PC-9 (cell line): ENCODE data around the gene ADM5. TPM values are rescaled to one million over a fixed set of nuclear protein-coding genes. Genes with fewer than 3 reads are reported as not detected.

Experiments
- Bru-seq: library from RNA; stranded (reverse); fragments of 400-500 nt; gene quantifications from one replicate; lab custom pipeline; 2021; lab: Mats Ljungman, UMichigan
- BruChase-seq, 2 experiments: library from RNA; stranded (reverse); fragments of 400-500 nt; gene quantifications; one replicate each; lab custom pipeline; 2021; lab: Mats Ljungman, UMichigan
- BruUV-seq: library from RNA; stranded (reverse); fragments of 400-500 nt; replicated peaks from 2 replicates; lab custom pipeline; 2021; lab: Mats Ljungman, UMichigan
- CTCF ChIA-PET: fragments of 300-600 bp; sonication (Branson Sonifier 250); formaldehyde crosslinking; loops from one replicate; lab custom pipeline; 2022; ENCODE audit warnings: antibody characterized with exemption; lab: Charles Lee
- POLR2A ChIA-PET: fragments of 300-600 bp; sonication (Branson Sonifier 250); formaldehyde crosslinking; loops from one replicate; lab custom pipeline; 2022; ENCODE audit warnings: antibody characterized with exemption; ENCODE audit not compliant: unreplicated experiment; lab: Charles Lee
- DNase-seq, 2 experiments: peaks; one replicate each; pipeline versions ENCODE4 v3.0.0 to v3.0.0-alpha.2; 2015 to 2022; ENCODE audit warnings: mixed read lengths in 1 of 2
- H2AFZ ChIP-seq: fragments of 200-600 bp; sonication (generic); 2 replicates; pipeline ENCODE4 v1.8.1; 2017; ENCODE audit warnings: antibody characterized with exemption
- H3F3A ChIP-seq: fragments of 200-600 bp; sonication (generic); 2 replicates; pipeline ENCODE4 v1.8.1; 2017; ENCODE audit warnings: antibody characterized with exemption, mild to moderate bottlenecking, low read depth; ENCODE audit not compliant: insufficient read depth
- H3K27ac ChIP-seq: fragments of 200-600 bp; sonication (generic); 2 replicates; pipeline ENCODE4 v1.6.1; 2016; ENCODE audit warnings: mixed run types
- H3K27me3 ChIP-seq: fragments of 200-600 bp; sonication (generic); 2 replicates; pipeline ENCODE4 v1.6.1; 2016; ENCODE audit warnings: low read depth, mixed run types; ENCODE audit not compliant: insufficient read depth
- H3K36me3 ChIP-seq: fragments of 200-600 bp; sonication (generic); 2 replicates; pipeline ENCODE4 v1.6.1; 2016; ENCODE audit warnings: low read depth, mixed run types
- H3K4me1 ChIP-seq: fragments of 200-600 bp; sonication (generic); replicated peaks from 2 replicates; pipeline ENCODE4 v1.6.1; 2016; ENCODE audit warnings: mixed run types; ENCODE audit not compliant: insufficient read depth
- H3K4me2 ChIP-seq: fragments of 200-600 bp; sonication (generic); 2 replicates; pipeline ENCODE4 v1.6.1; 2017; ENCODE audit warnings: mixed run types
- H3K4me3 ChIP-seq: fragments of 200-600 bp; sonication (generic); 2 replicates; pipeline ENCODE4 v1.6.1; 2016; ENCODE audit warnings: mixed run types
- H3K79me2 ChIP-seq: fragments of 200-600 bp; sonication (generic); 2 replicates; pipeline ENCODE4 v1.6.1; 2017; ENCODE audit warnings: low read depth, mixed run types
- H3K9me2 ChIP-seq: fragments of 200-600 bp; sonication (generic); 2 replicates; pipeline ENCODE4 v1.8.1; 2017; ENCODE audit warnings: mild to moderate bottlenecking; ENCODE audit not compliant: insufficient read depth
- H3K9me3 ChIP-seq: fragments of 200-600 bp; sonication (generic); 2 replicates; pipeline ENCODE4 v1.8.1; 2016; ENCODE audit warnings: low read depth; ENCODE audit not compliant: insufficient read depth
- H4K20me1 ChIP-seq: fragments of 200-600 bp; sonication (generic); 2 replicates; pipeline ENCODE4 v1.8.1; 2017; ENCODE audit not compliant: insufficient read depth
- EZH2 ChIP-seq: fragments of 200-600 bp; sonication (generic); IDR thresholded peaks from 2 replicates; pipeline ENCODE4 v1.8.0; 2017; ENCODE audit warnings: antibody characterized with exemption, low read depth
- intact Hi-C: fragments of 100-400 bp; cut with micrococcal nuclease; formaldehyde crosslinking; loops from one replicate; pipeline ENCODE4 v1.10.0; 2022; ENCODE audit not compliant: unreplicated experiment
- long read RNA-seq: library from polyadenylated mRNA; stranded (forward); transcript quantifications from one replicate; pipeline ENCODE4 v2.0.0, GENCODE V29; 2022
- total RNA-seq: library from RNA; stranded (reverse); gene quantifications from 2 replicates; pipeline ENCODE4 v1.2.3, GENCODE V29; 2021
- TF ChIP-seq, protein P1 (sequence below): fragments of 200-600 bp; sonication (generic); conservative IDR thresholded peaks from 2 replicates; pipeline ENCODE4 v1.6.1; 2017; ENCODE audit warnings: mixed run types, antibody characterized with exemption, mild to moderate bottlenecking, moderate library complexity

The ADM5 gene, protein sequence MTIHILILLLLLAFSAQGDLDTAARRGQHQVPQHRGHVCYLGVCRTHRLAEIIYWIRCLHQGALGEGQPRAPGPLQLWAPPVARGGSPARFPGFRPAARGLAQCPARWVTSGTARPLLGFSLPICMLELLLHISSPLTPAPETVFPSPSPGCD
- 9.5 and 14.2 TPM in 2 replicates for total RNA-seq
- Bru-seq, nascent RNA = percentile 82 among the genes with signal in this experiment
- BruChase-seq, experiment 1, labeled RNA remaining after a 2-hour chase = percentile 89 among the genes with signal in this experiment
- percentile 93 among the genes with signal in this experiment for BruChase-seq, experiment 2, labeled RNA remaining after a 6-hour chase
- long read RNA-seq, partial matches to known transcripts = 0 of 3 reads
- long read RNA-seq, other reads (novel, unspliced or antisense) = 0 of 3 reads

DNA sequence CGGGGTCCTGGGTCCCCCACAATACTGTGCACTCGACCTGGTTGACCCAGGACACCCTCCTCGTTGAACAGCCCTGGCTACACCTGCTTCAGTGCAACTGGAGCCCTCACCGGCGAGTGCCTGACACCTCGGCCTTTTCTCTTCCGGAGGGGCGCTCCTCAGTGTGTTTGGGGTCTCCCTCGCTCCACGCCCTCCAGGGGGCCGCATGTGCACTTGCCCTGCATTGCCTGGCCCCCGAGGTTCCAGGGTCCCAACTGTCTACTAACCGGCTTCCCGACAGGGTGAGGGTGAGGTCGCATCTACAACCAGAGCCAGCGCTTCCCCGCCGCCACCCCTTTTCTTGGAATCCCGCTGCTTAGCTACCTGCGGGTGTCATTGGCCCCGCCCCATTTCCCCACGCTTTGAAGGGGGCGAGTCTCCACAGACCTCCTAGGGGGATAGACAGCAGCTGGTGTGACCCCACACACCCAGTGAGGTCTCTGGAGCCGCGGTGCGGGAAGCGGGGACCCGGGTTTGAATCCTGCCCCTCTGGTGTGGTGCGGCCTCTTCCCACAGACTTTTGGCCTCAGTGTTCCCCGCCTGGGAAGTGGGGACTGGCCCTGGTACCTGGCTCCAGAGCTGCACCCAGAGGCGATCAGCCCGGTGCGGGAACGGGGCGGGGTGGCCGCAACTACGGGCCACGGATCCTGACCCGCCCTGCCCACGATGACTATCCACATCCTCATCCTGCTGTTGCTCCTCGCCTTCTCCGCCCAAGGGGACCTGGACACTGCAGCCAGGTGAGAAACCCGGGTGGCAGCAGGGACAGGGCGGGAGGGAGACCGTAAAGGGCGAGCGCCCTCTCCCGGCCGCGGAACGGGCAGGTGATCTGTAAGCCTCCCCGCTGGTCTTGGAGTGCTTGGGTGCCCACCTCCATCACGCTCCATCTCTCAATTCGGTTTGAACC lies at the start of gene ADM5:
ADM5 (plus strand) TSS at position 462 of the 946 bp plus-strand sequence; CDS start at position 706, 244 bp downstream.
- Histone ChIP-seq H2AFZ (no peak within 1 kb of the TSS), H3K4me3 (no peak within 1 kb of the TSS), H3K27ac (no peak within 1 kb of the TSS), H3F3A (peaks cover 50% of the 10 kb centered on the region; the same call in 1 of the 2 replicates), H3K9me2 (no peaks in the 10 kb centered on the region), H4K20me1 (peaks cover 56% of the 10 kb centered on the region), H3K4me2 (no peak within 1 kb of the TSS), H3K9me3 (no peaks in the 10 kb centered on the region), H3K36me3 (peaks cover 17% of the 10 kb centered on the region), H3K27me3 (no peaks in the 10 kb centered on the region), H3K4me1 (no peaks in the 10 kb centered on the region), H3K79me2 (peaks cover 7% of the 10 kb centered on the region; the same call in 1 of the 2 replicates)
- intact Hi-C loops = no loop called here
- no peak for DNase-seq
- no TSS peak for BruUV-seq
- CTCF ChIA-PET = no interaction called here
- TF ChIP-seq, protein P1, sequence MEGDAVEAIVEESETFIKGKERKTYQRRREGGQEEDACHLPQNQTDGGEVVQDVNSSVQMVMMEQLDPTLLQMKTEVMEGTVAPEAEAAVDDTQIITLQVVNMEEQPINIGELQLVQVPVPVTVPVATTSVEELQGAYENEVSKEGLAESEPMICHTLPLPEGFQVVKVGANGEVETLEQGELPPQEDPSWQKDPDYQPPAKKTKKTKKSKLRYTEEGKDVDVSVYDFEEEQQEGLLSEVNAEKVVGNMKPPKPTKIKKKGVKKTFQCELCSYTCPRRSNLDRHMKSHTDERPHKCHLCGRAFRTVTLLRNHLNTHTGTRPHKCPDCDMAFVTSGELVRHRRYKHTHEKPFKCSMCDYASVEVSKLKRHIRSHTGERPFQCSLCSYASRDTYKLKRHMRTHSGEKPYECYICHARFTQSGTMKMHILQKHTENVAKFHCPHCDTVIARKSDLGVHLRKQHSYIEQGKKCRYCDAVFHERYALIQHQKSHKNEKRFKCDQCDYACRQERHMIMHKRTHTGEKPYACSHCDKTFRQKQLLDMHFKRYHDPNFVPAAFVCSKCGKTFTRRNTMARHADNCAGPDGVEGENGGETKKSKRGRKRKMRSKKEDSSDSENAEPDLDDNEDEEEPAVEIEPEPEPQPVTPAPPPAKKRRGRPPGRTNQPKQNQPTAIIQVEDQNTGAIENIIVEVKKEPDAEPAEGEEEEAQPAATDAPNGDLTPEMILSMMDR = no peak
- TF ChIP-seq EZH2 = no peak
- POLR2A ChIA-PET = no interaction called here

DNA sequence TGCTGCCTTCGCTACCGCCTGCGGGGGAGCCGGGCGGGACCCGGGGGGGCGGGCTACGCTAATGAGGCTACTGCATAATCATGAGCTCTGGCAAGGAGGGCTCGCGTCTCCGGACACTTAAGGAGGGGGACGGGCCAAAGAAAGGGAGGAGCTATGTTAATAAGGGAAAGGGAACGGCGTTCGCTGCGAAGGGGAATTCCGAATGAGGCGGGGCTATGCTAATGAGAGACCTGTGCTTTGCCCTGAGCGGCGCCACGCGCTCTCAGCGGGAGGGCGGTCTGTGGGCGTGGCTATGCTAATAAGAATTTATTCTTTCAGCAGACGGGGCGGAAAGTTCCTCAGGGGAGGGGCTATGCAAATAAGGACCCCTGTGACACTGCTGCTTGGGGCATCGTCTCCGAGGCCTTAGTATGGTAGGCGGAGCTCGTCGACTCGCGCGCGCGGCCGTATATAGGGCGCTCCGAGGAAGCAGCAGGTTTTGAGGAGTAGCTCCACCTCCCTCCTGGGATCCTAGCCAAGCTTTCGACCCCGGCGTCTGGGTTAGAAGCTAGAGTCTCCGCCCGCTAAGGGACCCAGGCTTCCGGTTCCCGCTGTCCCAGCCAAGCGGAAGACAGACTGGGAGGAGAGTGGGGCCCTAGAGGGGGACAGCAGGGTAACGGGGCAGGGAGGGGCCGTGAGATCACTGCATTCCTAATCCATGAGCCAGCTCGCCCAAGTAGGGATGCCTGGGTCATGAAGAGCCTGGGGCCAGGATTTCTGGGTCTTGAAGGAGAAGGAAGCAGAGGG lies 49.1 kb upstream of the ADM5 start, which contains the start of gene RRAS:
RRAS (minus strand) TSS at position 31 of the 786 bp plus-strand sequence. CDS start 45 bp downstream, outside the sequence.
- peaks cover 8% of the 10 kb centered on the region for H3K36me3 ChIP-seq
- TF ChIP-seq EZH2 = no peak
- TF ChIP-seq, protein P1 = no peak
- peak; percentile 99 for DNase-seq
- H3K4me3 ChIP-seq = peak within 1 kb of the TSS; percentile 80
- H4K20me1 ChIP-seq = peaks cover 18% of the 10 kb centered on the region; the same call in 1 of the 2 replicates
- ChIA-PET POLR2A (interaction anchor here (0.5 to 2.4 kb wide), 30 partner anchors 8 to 1455 kb away, joined by 3 to 70 read pairs (median 6); partner anchors contain the start of genes AKT1S1, ALDH16A1, AP2A1 and FUZ), CTCF (interaction anchor here (0.5 to 1.5 kb wide), 9 partner anchors 24 to 1368 kb away, joined by 3 to 13 read pairs (median 4); partner anchors contain the start of genes AP2A1 and PRRG2)
- H3K27me3 ChIP-seq = no peaks in the 10 kb centered on the region
- no peaks in the 10 kb centered on the region for H3K9me2 ChIP-seq
- H3K9me3 ChIP-seq = no peaks in the 10 kb centered on the region
- H3K79me2 ChIP-seq = peaks cover 38% of the 10 kb centered on the region
- H3K27ac ChIP-seq = peak within 1 kb of the TSS; percentile 100
- intact Hi-C loops = loop anchor here (1.0 to 10.0 kb wide), 9 partner anchors 28 to 768 kb away; partner anchors contain the start of genes AKT1S1, ALDH16A1, GYS1 and NOSIP
- H3K4me1 ChIP-seq = peaks cover 37% of the 10 kb centered on the region
- BruUV-seq = no TSS peak
- H3F3A ChIP-seq = peaks cover 14% of the 10 kb centered on the region
- peak within 1 kb of the TSS; percentile 98 for H3K4me2 ChIP-seq
- H2AFZ ChIP-seq = peak within 1 kb of the TSS; percentile 52; the same call in 1 of the 2 replicates
